SU-DHL-6 (cell line): ENCODE measurements around the gene EYA2.

Experiments
- EZH2phosphoT487 ChIP-seq: fragments of 200-600 bp; sonication (generic), shearing (Covaris generic); conservative IDR thresholded peaks from 2 replicates; pipeline ENCODE4 v1.6.1; 2018; ENCODE audit warnings: mild to moderate bottlenecking, antibody characterized with exemption, low read length, moderate library complexity, mixed read lengths
- TF ChIP-seq, protein P1 (sequence below): fragments of 200-600 bp; sonication (generic); IDR thresholded peaks from one replicate; pipeline ENCODE4 v1.5.1; 2017; ENCODE audit warnings: antibody characterized with exemption, mild to moderate bottlenecking, low read length, moderate library complexity; ENCODE audit not compliant: insufficient read depth, poor library complexity, severe bottlenecking

DNA sequence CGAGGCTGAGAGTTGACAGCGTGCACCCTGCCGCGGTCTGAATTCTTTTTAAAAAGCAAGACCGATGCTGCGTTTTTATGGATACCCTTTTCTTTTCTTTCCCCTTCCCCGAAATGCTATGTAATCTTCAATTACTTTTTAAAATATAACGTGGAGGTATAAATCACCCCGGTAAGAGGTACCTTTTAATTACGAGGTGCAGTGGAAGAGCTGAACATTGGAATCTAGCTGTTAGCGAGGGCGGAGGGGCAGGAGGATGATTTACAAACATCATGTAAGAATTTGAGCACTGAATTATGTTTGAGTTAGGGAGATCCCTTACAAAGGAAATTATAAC, 1.2 kb downstream of the EYA2 start:
- TF ChIP-seq, protein P1, sequence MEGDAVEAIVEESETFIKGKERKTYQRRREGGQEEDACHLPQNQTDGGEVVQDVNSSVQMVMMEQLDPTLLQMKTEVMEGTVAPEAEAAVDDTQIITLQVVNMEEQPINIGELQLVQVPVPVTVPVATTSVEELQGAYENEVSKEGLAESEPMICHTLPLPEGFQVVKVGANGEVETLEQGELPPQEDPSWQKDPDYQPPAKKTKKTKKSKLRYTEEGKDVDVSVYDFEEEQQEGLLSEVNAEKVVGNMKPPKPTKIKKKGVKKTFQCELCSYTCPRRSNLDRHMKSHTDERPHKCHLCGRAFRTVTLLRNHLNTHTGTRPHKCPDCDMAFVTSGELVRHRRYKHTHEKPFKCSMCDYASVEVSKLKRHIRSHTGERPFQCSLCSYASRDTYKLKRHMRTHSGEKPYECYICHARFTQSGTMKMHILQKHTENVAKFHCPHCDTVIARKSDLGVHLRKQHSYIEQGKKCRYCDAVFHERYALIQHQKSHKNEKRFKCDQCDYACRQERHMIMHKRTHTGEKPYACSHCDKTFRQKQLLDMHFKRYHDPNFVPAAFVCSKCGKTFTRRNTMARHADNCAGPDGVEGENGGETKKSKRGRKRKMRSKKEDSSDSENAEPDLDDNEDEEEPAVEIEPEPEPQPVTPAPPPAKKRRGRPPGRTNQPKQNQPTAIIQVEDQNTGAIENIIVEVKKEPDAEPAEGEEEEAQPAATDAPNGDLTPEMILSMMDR = no peak
- TF ChIP-seq EZH2phosphoT487 = no peak
